ENCODE results near the gene RPS27.
A peak's percentile ranks its signal among the peaks of the same experiment; 100 is the strongest.
"Not testable (repeated sequence)": the region's sequence is repeated elsewhere in the genome, so short reads cannot be mapped to it uniquely, and the experiment has no call there.

RPS27 gene

GRCh38 chr1:153960206-153960605 is 30.4 kb upstream of the RPS27 start:
- no peak for FAIRE-seq
- no peak for DNase-seq (ENCODE audit: low spot score)

GRCh38 chr1:153961421-153961820 is 29.1 kb upstream of the RPS27 start:
- no peak for DNase-seq (ENCODE audit: low spot score)
- no peak for FAIRE-seq

- FAIRE-seq: no peak
- peak; percentile 22 for DNase-seq (ENCODE audit: low spot score)
These were observed 28.2 kb upstream of the RPS27 start for GRCh38 chr1:153962088-153963029.

- peak; percentile 82 for FAIRE-seq
- DNase-seq (ENCODE audit: low spot score): peak; percentile 96
These were observed 27.3 kb upstream of the RPS27 start, which contains the start of gene SLC39A1 for GRCh38 chr1:153963030-153963849. Gene SLC39A1 (minus strand): TSS chr1:153963537. CDS start chr1:153962715, 822 bp downstream.

- peak; percentile 55 for DNase-seq (ENCODE audit: low spot score)
- no peak for FAIRE-seq
These were observed 26.7 kb upstream of the RPS27 start for GRCh38 chr1:153963850-153964331.

GRCh38 chr1:153967107-153967999 is 23.2 kb upstream of the RPS27 start, which contains the start of gene CREB3L4:
Gene CREB3L4 (plus strand): TSS chr1:153967902. CDS start chr1:153968526, 624 bp downstream.
- FAIRE-seq (no peak), DNase-seq (ENCODE audit: low spot score) (peak; percentile 92)

- DNase-seq (ENCODE audit: low spot score) (no peak), FAIRE-seq (no peak)
These were observed 22.6 kb upstream of the RPS27 start for GRCh38 chr1:153968000-153968363.

- no peak for FAIRE-seq
- no peak for DNase-seq (ENCODE audit: low spot score)
These were observed 22.2 kb upstream of the RPS27 start for GRCh38 chr1:153968408-153968807.

- no peak for DNase-seq (ENCODE audit: low spot score)
- no peak for FAIRE-seq
These were observed 21.6 kb upstream of the RPS27 start for GRCh38 chr1:153968972-153969371.

- no peak for FAIRE-seq
These were observed 20.2 kb upstream of the RPS27 start for GRCh38 chr1:153970346-153970745.

GRCh38 chr1:153973071-153973470 is 17.5 kb upstream of the RPS27 start:
- DNase-seq (ENCODE audit: low spot score) (no peak), FAIRE-seq (no peak)

More at GRCh38 chr1:153970346-153970745, 20.2 kb upstream of the RPS27 start:
- no peak for DNase-seq (ENCODE audit: low spot score)

GRCh38 chr1:153973525-153973924 is 17.0 kb upstream of the RPS27 start:
- DNase-seq (ENCODE audit: low spot score): no peak
- FAIRE-seq: no peak

- DNase-seq (ENCODE audit: low spot score): no peak
- FAIRE-seq: no peak
These were observed 13.7 kb upstream of the RPS27 start for GRCh38 chr1:153976819-153977249.

- DNase-seq (ENCODE audit: low spot score): peak; percentile 89
- no peak for FAIRE-seq
These were observed 13.0 kb upstream of the RPS27 start, which contains the start of gene JTB for GRCh38 chr1:153977250-153978240. Gene JTB (minus strand): TSS chr1:153977674. CDS start chr1:153977252, 422 bp downstream.

GRCh38 chr1:153978274-153978909 is 12.2 kb upstream of the RPS27 start:
- DNase-seq (ENCODE audit: low spot score) (no peak), FAIRE-seq (no peak)

- not testable (repeated sequence) for FAIRE-seq; DNase-seq (ENCODE audit: low spot score)
These were observed 11.5 kb upstream of the RPS27 start for GRCh38 chr1:153979091-153979490.

GRCh38 chr1:153981735-153982134 is 8.8 kb upstream of the RPS27 start:
- DNase-seq (ENCODE audit: low spot score); FAIRE-seq: not testable (repeated sequence)

GRCh38 chr1:153984123-153984894 is 6.3 kb upstream of the RPS27 start:
- no peak for FAIRE-seq
- DNase-seq (ENCODE audit: low spot score): no peak
